ENCODE measurements around the gene SH2B3.
"Not testable (repeated sequence)": the region's sequence is repeated elsewhere in the genome, so short reads cannot be mapped to it uniquely, and the experiment has no call there.

Gene SH2B3

DNA sequence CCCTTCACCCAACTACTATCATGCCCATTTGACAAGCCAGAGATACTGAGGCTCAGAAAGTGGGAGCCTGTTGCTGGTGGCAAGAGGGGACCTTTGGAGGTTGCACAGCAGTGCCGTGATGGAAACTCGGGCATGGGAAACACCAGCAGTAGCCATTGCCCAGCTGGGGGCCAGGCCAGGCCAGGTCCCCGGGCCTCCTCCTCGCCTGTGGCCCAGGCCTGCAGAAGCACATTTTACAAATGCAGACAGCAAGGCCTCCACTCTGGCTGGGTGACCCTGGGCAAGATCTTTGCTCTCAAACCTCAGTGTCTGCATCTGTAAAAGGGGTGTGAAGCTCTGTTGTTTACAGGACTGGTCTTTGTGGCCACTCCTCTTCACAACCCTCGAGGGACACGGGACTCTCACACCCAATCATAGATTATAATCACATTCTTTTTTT is 4.5 kb upstream of the SH2B3 start:
- no peak overlapping the region for H3K9ac ChIP-seq (ENCODE audit: low read length in 2 of 2)
- no peak overlapping the region for H3K27ac ChIP-seq (ENCODE audit: low read length)
- no peaks in the 10 kb centered on the region for H3K9me3 ChIP-seq (ENCODE audit: control insufficient read depth in 2 of 2, low read length in 2 of 2)
- no peak overlapping the region for H3K4me3 ChIP-seq (ENCODE audit: low read length in 2 of 2)
- no peaks in the 10 kb centered on the region for H3K27me3 ChIP-seq (ENCODE audit: control insufficient read depth in 1 of 2, insufficient read depth in 2 of 2, low read length in 2 of 2)
- H3K4me1 ChIP-seq (ENCODE audit: control insufficient read depth, insufficient read depth, low read length) = peaks cover 24% of the 10 kb centered on the region
- H3K36me3 ChIP-seq (ENCODE audit: control insufficient read depth in 2 of 2, insufficient read depth in 2 of 2, low read length in 2 of 2) = no peaks in the 10 kb centered on the region

DNA sequence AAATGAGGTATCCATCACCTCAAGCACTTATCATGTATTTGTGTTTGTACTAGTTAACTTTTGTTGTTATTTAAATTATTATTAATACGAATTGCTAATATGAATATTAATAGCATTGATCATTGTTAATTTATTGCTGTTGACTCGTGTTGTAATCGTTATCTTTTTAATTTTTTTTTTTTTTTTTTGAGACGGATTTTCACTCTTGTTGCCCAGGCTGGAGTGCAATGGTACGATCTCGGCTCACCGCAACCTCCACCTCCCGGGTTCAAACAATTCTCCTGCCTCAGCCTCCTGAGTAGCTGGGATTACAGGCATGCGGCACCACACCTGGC is 3.3 kb upstream of the SH2B3 start:
- Histone ChIP-seq H3K27ac (ENCODE audit: low read length) (peak overlapping the region; percentile 91), H3K9ac (ENCODE audit: low read length in 2 of 2) (peak overlapping the region in 1 of 2 donors; percentile 45), H3K4me1 (ENCODE audit: control insufficient read depth, insufficient read depth, low read length) (peaks cover 34% of the 10 kb centered on the region)
- H3K4me3 ChIP-seq (ENCODE audit: low read length in 2 of 2); H3K9me3 ChIP-seq (ENCODE audit: control insufficient read depth in 2 of 2, low read length in 2 of 2); H3K36me3 ChIP-seq (ENCODE audit: control insufficient read depth in 2 of 2, insufficient read depth in 2 of 2, low read length in 2 of 2); H3K27me3 ChIP-seq (ENCODE audit: control insufficient read depth in 1 of 2, insufficient read depth in 2 of 2, low read length in 2 of 2): not testable (repeated sequence)

DNA sequence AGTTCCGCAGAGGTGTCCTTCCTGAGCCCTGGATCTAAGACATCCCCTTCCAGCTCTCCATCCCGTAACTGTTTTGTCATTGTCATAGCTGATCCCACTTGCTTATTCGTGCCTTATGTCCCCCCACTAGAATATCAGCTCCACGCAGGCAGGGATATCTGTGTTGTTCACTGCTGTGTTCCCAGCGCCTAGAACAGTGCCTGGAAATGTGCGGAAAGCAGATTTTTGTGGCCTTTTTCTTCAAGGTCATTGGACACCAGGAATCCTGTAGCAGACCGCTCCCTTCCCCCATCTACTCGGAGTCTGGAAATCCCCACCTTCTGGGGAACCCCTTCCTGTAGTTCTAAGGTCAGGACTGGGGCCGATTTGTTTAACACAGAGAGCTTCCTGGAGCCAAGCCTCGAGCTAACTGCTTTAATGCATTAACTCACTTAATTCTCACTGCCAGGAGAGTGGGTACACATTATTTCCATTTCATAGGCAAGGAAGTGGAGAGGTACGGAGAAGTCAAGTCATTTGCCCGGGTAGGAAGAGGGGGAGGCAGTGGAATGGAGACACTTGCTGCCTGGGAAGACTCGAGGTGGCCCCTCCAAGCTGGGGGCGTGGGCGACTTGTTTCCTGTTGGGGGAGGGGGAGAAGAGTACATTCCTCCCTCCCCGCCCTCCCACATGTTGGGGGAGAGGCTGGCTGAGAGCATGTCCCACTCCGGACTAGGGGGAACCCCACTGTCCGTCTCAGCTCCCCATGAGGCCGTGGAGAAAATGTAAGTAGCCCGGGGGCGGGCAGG is 1.2 kb upstream of the SH2B3 start:
- peak overlapping the region in 1 of 2 donors; percentile 37 for H3K9ac ChIP-seq (ENCODE audit: low read length in 2 of 2)
- no peaks in the 10 kb centered on the region for H3K36me3 ChIP-seq (ENCODE audit: control insufficient read depth in 2 of 2, insufficient read depth in 2 of 2, low read length in 2 of 2)
- peaks cover 48% of the 10 kb centered on the region for H3K4me1 ChIP-seq (ENCODE audit: control insufficient read depth, insufficient read depth, low read length)
- no peaks in the 10 kb centered on the region for H3K27me3 ChIP-seq (ENCODE audit: control insufficient read depth in 1 of 2, insufficient read depth in 2 of 2, low read length in 2 of 2)
- peak overlapping the region; percentile 67 to 90 for H3K4me3 ChIP-seq (ENCODE audit: low read length in 2 of 2)
- peak overlapping the region; percentile 70 for H3K27ac ChIP-seq (ENCODE audit: low read length)
- H3K9me3 ChIP-seq (ENCODE audit: control insufficient read depth in 2 of 2, low read length in 2 of 2) = no peaks in the 10 kb centered on the region

DNA sequence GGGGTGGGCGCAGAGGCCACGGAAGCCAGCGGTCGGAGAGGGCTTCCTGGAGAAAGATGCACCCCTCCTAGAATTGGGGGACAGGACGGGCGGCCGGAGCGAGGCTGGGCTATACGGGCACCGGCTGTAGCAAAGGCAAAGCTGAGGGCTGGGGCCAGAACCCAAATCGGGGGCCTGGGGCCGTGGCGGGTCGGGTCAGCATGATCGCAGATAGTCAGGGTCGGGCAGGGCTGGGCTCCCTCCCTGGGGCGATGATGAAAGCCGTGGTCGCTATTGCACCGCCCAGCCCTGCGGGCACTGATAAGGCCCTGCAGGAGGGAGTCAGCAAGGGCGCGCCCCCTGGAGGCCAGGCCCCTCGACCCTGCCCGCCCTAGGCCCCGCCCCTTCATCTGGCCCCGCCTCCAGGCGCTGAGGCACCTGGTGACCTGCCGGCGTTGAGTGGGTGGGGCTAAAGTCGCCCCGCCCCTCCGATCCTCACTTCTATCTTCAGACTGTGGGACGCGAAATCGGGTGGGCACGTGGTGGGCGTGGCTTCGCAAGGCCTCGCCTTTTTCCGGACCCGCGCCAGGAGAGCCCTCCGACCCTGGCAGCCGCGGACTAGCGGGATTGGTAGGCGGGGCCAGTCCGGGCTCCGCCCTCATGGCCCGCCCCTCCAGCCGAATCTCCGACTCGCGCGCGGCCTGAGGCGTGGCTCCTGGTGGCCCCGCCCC is 419 bp upstream of the SH2B3 start:
- Histone ChIP-seq H3K27ac (ENCODE audit: low read length) (peak overlapping the region; percentile 70), H3K4me1 (ENCODE audit: control insufficient read depth, insufficient read depth, low read length) (peaks cover 51% of the 10 kb centered on the region), H3K27me3 (ENCODE audit: control insufficient read depth in 1 of 2, insufficient read depth in 2 of 2, low read length in 2 of 2) (no peaks in the 10 kb centered on the region), H3K9ac (ENCODE audit: low read length in 2 of 2) (no peak overlapping the region), H3K4me3 (ENCODE audit: low read length in 2 of 2) (peak overlapping the region; percentile 67 to 90), H3K9me3 (ENCODE audit: control insufficient read depth in 2 of 2, low read length in 2 of 2) (no peaks in the 10 kb centered on the region), H3K36me3 (ENCODE audit: control insufficient read depth in 2 of 2, insufficient read depth in 2 of 2, low read length in 2 of 2) (no peaks in the 10 kb centered on the region)

DNA sequence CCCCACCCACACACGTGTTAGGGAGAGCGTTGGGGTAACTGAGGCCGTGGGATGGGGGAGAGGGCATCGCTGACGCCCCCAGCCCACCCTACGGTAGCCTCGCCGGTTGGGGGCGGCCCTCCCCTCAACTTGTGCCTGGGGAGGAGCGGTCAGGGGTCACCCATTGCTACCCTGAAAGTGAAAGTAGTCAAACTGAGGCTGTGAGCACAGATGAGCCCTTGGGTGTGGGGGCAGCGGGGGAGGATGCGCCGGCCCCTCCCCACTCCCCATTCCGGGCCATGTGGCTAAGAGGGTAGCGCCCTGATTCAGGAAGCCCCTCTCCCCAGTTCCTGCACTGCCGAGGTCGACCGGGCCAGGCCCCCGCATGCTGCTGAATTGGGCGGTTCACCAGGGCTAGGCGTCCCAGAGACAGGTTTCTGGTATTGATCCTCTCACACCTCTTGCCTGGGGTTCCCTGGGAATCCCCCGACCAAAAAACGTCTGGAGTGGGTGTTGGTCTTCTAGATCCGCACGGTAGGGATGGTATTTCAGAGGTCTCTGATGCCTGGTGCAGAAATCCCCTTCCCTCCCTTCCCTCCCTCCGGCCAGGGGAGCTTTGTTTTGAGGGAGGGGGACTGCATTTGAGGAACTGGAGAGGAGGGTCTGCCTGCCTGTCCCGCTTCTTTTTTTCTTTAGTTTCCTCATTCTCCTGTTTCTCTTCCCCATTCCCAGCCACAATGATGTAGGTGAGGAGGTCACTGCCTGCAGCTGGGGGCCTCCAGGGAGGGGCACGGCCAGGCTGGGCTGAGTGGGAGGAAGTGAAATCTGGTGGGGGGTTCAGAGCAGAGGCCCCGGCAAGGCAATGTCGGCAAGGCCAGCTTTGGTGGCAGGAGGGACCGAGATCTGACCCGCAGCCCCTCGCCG is 1.0 kb downstream of the SH2B3 start:
- Histone ChIP-seq H3K9ac (ENCODE audit: low read length in 2 of 2) (peak overlapping the region; percentile 72 to 83), H3K4me3 (ENCODE audit: low read length in 2 of 2) (peak overlapping the region; percentile 84 to 90), H3K4me1 (ENCODE audit: control insufficient read depth, insufficient read depth, low read length) (peaks cover 62% of the 10 kb centered on the region), H3K36me3 (ENCODE audit: control insufficient read depth in 2 of 2, insufficient read depth in 2 of 2, low read length in 2 of 2) (no peaks in the 10 kb centered on the region), H3K27ac (ENCODE audit: low read length) (peak overlapping the region; percentile 64), H3K9me3 (ENCODE audit: control insufficient read depth in 2 of 2, low read length in 2 of 2) (no peaks in the 10 kb centered on the region), H3K27me3 (ENCODE audit: control insufficient read depth in 1 of 2, insufficient read depth in 2 of 2, low read length in 2 of 2) (no peaks in the 10 kb centered on the region)

DNA sequence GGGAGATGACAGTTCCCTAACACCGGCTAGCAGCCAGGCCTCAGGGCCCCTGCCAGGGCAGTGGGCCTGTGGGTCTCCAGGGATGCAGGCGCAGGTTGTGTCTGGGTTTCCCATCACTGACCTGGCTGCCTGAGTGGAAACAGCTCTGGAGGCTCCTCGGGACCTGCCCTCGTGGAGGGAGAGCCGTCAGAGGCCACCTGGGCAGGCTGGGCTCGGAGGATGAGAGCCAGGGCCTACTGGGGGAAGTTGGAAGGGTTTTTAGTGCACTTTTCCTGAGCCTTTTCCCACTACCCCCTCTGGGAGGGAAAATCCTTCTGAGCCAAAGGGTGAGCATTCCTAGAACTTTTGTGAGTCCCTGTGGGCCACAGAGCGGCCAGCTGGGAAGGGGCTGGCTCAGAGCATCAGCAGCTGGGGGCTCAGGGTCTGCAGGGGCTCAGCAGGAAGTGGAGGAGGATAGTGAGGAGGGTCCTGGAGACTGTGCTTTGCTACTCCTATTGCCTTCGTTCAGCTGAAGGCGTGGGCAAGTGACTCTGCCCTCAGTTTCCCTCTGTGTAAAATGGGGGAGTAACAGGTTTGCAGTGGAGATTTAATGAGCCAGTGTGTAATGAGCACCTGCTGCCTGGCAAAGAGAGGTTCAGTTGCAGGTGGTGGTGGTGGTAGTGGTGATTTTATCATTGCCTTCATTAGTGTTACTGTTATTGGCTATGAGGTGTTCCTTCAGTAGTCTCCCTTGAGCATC is 1.8 kb downstream of the SH2B3 start:
- peak overlapping the region; percentile 84 to 90 for H3K4me3 ChIP-seq (ENCODE audit: low read length in 2 of 2)

DNA sequence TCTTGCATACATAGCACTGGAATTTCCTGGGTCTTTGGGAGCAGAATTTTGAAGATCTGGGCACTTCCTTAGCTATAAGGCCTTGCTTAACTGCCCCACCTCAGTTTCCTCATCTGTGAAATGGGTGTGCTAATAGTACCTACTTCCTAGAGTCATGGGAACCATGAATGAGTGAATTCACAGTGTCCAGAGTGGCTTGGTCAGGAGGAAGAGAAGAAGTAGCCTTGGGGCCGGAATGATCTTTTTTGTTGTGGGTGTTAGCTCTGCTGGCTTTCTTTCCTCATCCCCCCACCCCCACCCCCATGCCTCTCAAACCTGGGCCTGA is 2.4 kb downstream of the SH2B3 start:
- no peaks in the 10 kb centered on the region for H3K36me3 ChIP-seq (ENCODE audit: control insufficient read depth in 2 of 2, insufficient read depth in 2 of 2, low read length in 2 of 2)
- no peak overlapping the region for H3K4me3 ChIP-seq (ENCODE audit: low read length in 2 of 2)
- H3K4me1 ChIP-seq (ENCODE audit: control insufficient read depth, insufficient read depth, low read length) = peaks cover 63% of the 10 kb centered on the region
- H3K9ac ChIP-seq (ENCODE audit: low read length in 2 of 2) = no peak overlapping the region
- no peaks in the 10 kb centered on the region for H3K27me3 ChIP-seq (ENCODE audit: control insufficient read depth in 1 of 2, insufficient read depth in 2 of 2, low read length in 2 of 2)
- no peak overlapping the region for H3K27ac ChIP-seq (ENCODE audit: low read length)
- no peaks in the 10 kb centered on the region for H3K9me3 ChIP-seq (ENCODE audit: control insufficient read depth in 2 of 2, low read length in 2 of 2)

More for the DNA sequence above, 1.8 kb downstream of the SH2B3 start:
- Histone ChIP-seq H3K36me3 (ENCODE audit: control insufficient read depth in 2 of 2, insufficient read depth in 2 of 2, low read length in 2 of 2) (no peaks in the 10 kb centered on the region), H3K9me3 (ENCODE audit: control insufficient read depth in 2 of 2, low read length in 2 of 2) (no peaks in the 10 kb centered on the region), H3K27me3 (ENCODE audit: control insufficient read depth in 1 of 2, insufficient read depth in 2 of 2, low read length in 2 of 2) (no peaks in the 10 kb centered on the region), H3K4me1 (ENCODE audit: control insufficient read depth, insufficient read depth, low read length) (peaks cover 67% of the 10 kb centered on the region), H3K9ac (ENCODE audit: low read length in 2 of 2) (peak overlapping the region; percentile 36 to 83), H3K27ac (ENCODE audit: low read length) (peak overlapping the region; percentile 64)

DNA sequence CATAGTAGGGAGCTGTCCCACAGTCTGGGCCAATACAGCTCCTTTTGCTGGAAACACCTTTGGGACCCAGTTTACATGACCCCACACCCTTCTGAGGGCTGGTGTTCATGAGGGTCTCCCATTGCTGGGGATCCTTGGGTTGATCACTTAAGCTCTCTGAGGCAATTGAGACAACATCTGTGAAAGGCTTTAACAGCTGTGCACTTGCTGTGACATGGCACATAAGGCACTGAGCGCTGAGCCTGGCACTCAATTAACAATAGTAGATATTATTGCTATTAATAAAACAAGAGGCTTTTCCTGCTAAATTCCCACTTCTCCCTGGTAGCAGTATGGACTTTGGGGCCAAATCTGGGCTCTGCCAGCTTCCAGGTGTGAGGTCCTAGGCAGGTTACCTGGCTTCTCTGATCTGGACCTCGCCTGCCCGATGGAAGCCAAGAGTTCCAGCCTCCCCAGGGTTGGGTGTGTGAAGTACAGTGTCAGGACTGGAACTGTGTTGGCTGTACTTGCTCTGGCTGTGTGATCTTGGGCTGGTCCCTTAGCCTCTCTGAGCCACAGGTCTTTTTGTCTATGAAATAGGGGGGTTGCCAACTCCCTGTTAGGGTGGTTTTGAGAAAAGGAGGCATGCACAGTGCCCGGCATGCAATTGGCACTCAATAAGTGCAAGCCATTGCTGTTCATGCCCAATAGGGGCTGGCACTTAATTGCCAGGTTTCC is 3.1 kb downstream of the SH2B3 start:
- Histone ChIP-seq H3K27me3 (ENCODE audit: control insufficient read depth in 1 of 2, insufficient read depth in 2 of 2, low read length in 2 of 2) (no peaks in the 10 kb centered on the region), H3K4me3 (ENCODE audit: low read length in 2 of 2) (peak overlapping the region; percentile 20 to 29), H3K27ac (ENCODE audit: low read length) (no peak overlapping the region), H3K36me3 (ENCODE audit: control insufficient read depth in 2 of 2, insufficient read depth in 2 of 2, low read length in 2 of 2) (no peaks in the 10 kb centered on the region), H3K9me3 (ENCODE audit: control insufficient read depth in 2 of 2, low read length in 2 of 2) (no peaks in the 10 kb centered on the region), H3K4me1 (ENCODE audit: control insufficient read depth, insufficient read depth, low read length) (peaks cover 64% of the 10 kb centered on the region), H3K9ac (ENCODE audit: low read length in 2 of 2) (no peak overlapping the region)

DNA sequence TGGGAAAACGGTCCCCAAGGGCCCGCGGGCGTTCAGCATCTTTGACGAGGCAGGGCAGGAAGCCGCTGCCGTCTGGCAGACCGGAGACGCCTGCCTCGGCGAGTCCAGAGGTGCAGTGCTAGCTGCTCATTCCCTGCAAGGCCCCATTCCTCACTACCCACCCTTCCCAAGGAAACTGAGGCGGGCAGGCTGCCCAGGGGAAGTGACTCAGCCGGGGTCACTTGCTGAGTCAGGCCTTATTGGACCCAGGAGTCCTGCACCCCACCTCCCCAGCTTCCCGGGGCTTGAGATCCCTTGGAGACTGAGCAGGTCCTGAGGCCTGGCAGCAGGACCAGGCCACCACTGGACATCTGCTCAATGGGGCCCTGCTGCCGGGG is 3.7 kb downstream of the SH2B3 start:
- Histone ChIP-seq H3K9ac (ENCODE audit: low read length in 2 of 2) (no peak overlapping the region), H3K36me3 (ENCODE audit: control insufficient read depth in 2 of 2, insufficient read depth in 2 of 2, low read length in 2 of 2) (no peaks in the 10 kb centered on the region), H3K4me1 (ENCODE audit: control insufficient read depth, insufficient read depth, low read length) (peaks cover 63% of the 10 kb centered on the region), H3K27me3 (ENCODE audit: control insufficient read depth in 1 of 2, insufficient read depth in 2 of 2, low read length in 2 of 2) (no peaks in the 10 kb centered on the region), H3K27ac (ENCODE audit: low read length) (no peak overlapping the region), H3K4me3 (ENCODE audit: low read length in 2 of 2) (peak overlapping the region; percentile 7 to 29), H3K9me3 (ENCODE audit: control insufficient read depth in 2 of 2, low read length in 2 of 2) (no peaks in the 10 kb centered on the region)
